GM12878 (cell line): ENCODE results near the gene TMEM98. TPM values are rescaled to one million over a fixed set of nuclear protein-coding genes. Genes with fewer than 3 reads are reported as not detected.

ENCODE experiments used
- ATAC-seq: fragments of 200-7000 bp; cut with Tn5 transposase; 3 replicates; pipeline ENCODE4 v1.9.1; 2020; ENCODE audit warnings: mild to moderate bottlenecking, moderate library complexity
- BruUV-seq: library from RNA; stranded (reverse); fragments of 400-500 nt; replicated peaks from 2 replicates; lab custom pipeline; 2021; lab: Mats Ljungman, UMichigan
- CTCF ChIA-PET: fragments of 300-600 bp; sonication (Branson Sonifier 250); formaldehyde crosslinking; extraction: SDS; loops from one replicate; lab custom pipeline; 2021; ENCODE audit warnings: inconsistent platforms; lab: Yijun Ruan, JAX
- POLR2A ChIA-PET: fragments of 350-600 bp; formaldehyde crosslinking; extraction: SDS; loops from one replicate; lab custom pipeline; 2021; ENCODE audit warnings: inconsistent platforms; lab: Charles Lee
- RAD21 ChIA-PET: fragments of 300-600 bp; sonication (Branson Sonifier 250); formaldehyde crosslinking; loops from one replicate; lab custom pipeline; 2023; ENCODE audit warnings: antibody characterized with exemption; ENCODE audit not compliant: unreplicated experiment; lab: Charles Lee
- SMC1A ChIA-PET: fragments of 300-600 bp; sonication (Branson Sonifier 250); formaldehyde crosslinking; loops from one replicate; lab custom pipeline; 2023; ENCODE audit not compliant: unreplicated experiment, uncharacterized antibody; lab: Charles Lee
- DNase-seq: peaks from one replicate; pipeline ENCODE4 v3.0.0-alpha.2; 2011; ENCODE audit warnings: low read depth, low spot score
- FAIRE-seq: peaks from 3 replicates; lab custom pipeline; 2011; peaks lifted over from hg19 to GRCh38; lab: Jason Lieb, UNC
- H2AFZ ChIP-seq: 2 replicates; pipeline ENCODE4 v1.6.0; 2011; ENCODE audit warnings: low read depth, low read length, control low read depth; ENCODE audit not compliant: control insufficient read depth
- H3K27ac ChIP-seq: 2 replicates; pipeline ENCODE4 v1.5.1; 2011; ENCODE audit warnings: control low read depth; ENCODE audit not compliant: control insufficient read depth, insufficient read depth
- H3K27me3 ChIP-seq, 2 experiments: replicated peaks in 1 of 2; 2 replicates each; pipeline versions ENCODE4 v1.6.0 to v1.6.1; 2011; ENCODE audit warnings: low read length in 1 of 2; ENCODE audit not compliant: control insufficient read depth in 2 of 2, insufficient read depth in 2 of 2
- H3K36me3 ChIP-seq, 2 experiments: 2 replicates each; pipeline ENCODE4 v1.5.1; 2011; ENCODE audit warnings: low read length in 1 of 2; ENCODE audit not compliant: control insufficient read depth in 2 of 2, insufficient read depth in 2 of 2
- H3K4me1 ChIP-seq: 2 replicates; pipeline ENCODE4 v1.6.1; 2011; ENCODE audit warnings: mild to moderate bottlenecking, low read length, moderate library complexity, mixed read lengths; ENCODE audit not compliant: control insufficient read depth, insufficient read depth
- H3K4me2 ChIP-seq: 2 replicates; pipeline ENCODE4 v1.6.0; 2011; ENCODE audit warnings: control low read depth; ENCODE audit not compliant: control insufficient read depth, insufficient read depth
- H3K4me3 ChIP-seq: fragments of 200-600 bp; sonication (generic); 2 replicates; pipeline ENCODE4 v1.5.1; 2016
- H3K79me2 ChIP-seq: 2 replicates; pipeline ENCODE4 v1.6.0; 2011; ENCODE audit warnings: low read length; ENCODE audit not compliant: control insufficient read depth, insufficient read depth
- H3K9ac ChIP-seq: 2 replicates; pipeline ENCODE4 v1.8.0; 2011; ENCODE audit warnings: low read length, control low read depth, mixed read lengths; ENCODE audit not compliant: control insufficient read depth, insufficient read depth
- H3K9me3 ChIP-seq: replicated peaks from 3 replicates; pipeline ENCODE4 v1.5.1; 2011; ENCODE audit warnings: mild to moderate bottlenecking, low read length; ENCODE audit not compliant: control insufficient read depth, insufficient read depth
- H4K20me1 ChIP-seq: 2 replicates; pipeline ENCODE4 v1.6.0; 2011; ENCODE audit not compliant: control insufficient read depth, insufficient read depth
- ASH2L ChIP-seq: fragments of 300-600, 200-600 bp; sonication (generic); IDR thresholded peaks from 2 replicates; pipeline ENCODE4 v1.6.1; 2017; ENCODE audit warnings: low read depth, mild to moderate bottlenecking, borderline replicate concordance
- ATF7 ChIP-seq: fragments of 450-650 bp; IDR thresholded peaks from 2 replicates; pipeline ENCODE4 v1.6.1; 2016; ENCODE audit warnings: low read depth, mild to moderate bottlenecking
- CREM ChIP-seq: IDR thresholded peaks from 2 replicates; pipeline ENCODE4 v1.6.1; 2014; ENCODE audit warnings: antibody characterized with exemption, low read depth
- EP300 ChIP-seq, 2 experiments: fragments of 150-350 bp in 1 of 2; IDR thresholded peaks; 2 replicates each; pipeline ENCODE4 v1.6.1; 2011 to 2012; ENCODE audit warnings: low read depth in 2 of 2, low read length in 2 of 2, borderline replicate concordance in 1 of 2, improper control_type of control experiment in 1 of 2, inconsistent platforms in 1 of 2; ENCODE audit not compliant: control insufficient read depth in 1 of 2
- ESRRA ChIP-seq: IDR thresholded peaks from 2 replicates; pipeline ENCODE4 v1.6.1; 2012; ENCODE audit warnings: mild to moderate bottlenecking, low read length, improper control_type of control experiment
- HCFC1 ChIP-seq: fragments of 150-350 bp; IDR thresholded peaks from 2 replicates; pipeline ENCODE4 v1.6.1; 2014; ENCODE audit warnings: low read length
- HDAC2 ChIP-seq: fragments of 200-600 bp; sonication (generic); IDR thresholded peaks from 2 replicates; pipeline ENCODE4 v1.6.1; 2017
- HSF1 ChIP-seq: fragments of 150-350 bp; IDR thresholded peaks from 2 replicates; pipeline ENCODE4 v1.6.1; 2014; ENCODE audit warnings: mild to moderate bottlenecking, low read depth, low read length
- LARP7 ChIP-seq: fragments of 450-650 bp; IDR thresholded peaks from 2 replicates; pipeline ENCODE4 v1.6.1; 2017; ENCODE audit warnings: mild to moderate bottlenecking
- MEF2A ChIP-seq: IDR thresholded peaks from 2 replicates; pipeline ENCODE4 v1.6.1; 2011; ENCODE audit warnings: low read depth, mild to moderate bottlenecking, low read length, moderate library complexity; ENCODE audit not compliant: insufficient read depth
- MXI1 ChIP-seq: fragments of 150-350 bp; IDR thresholded peaks from 2 replicates; pipeline ENCODE4 v1.6.1; 2011; ENCODE audit warnings: low read depth, mild to moderate bottlenecking, inconsistent platforms, low read length, improper control_type of control experiment
- NRF1 ChIP-seq: conservative IDR thresholded peaks from 2 replicates; pipeline ENCODE4 v1.6.1; 2011; ENCODE audit warnings: mild to moderate bottlenecking, low read depth, low read length, improper control_type of control experiment
- PAX8 ChIP-seq: fragments of 450-650 bp; IDR thresholded peaks from 2 replicates; pipeline ENCODE4 v1.6.1; 2017; ENCODE audit warnings: mild to moderate bottlenecking, moderate library complexity
- PKNOX1 ChIP-seq: fragments of 450-650 bp; IDR thresholded peaks from 2 replicates; pipeline ENCODE4 v1.6.1; 2016; ENCODE audit warnings: mild to moderate bottlenecking
- RCOR1 ChIP-seq: conservative IDR thresholded peaks from 2 replicates; pipeline ENCODE4 v1.6.1; 2012; ENCODE audit warnings: low read depth, low read length, improper control_type of control experiment
- SMC3 ChIP-seq: IDR thresholded peaks from 2 replicates; pipeline ENCODE4 v1.6.1; 2011; ENCODE audit warnings: low read length, improper control_type of control experiment, borderline replicate concordance
- WGBS: methylation state at CpG from one replicate; pipeline ENCODE4 v1.1.6; 2016; ENCODE audit warnings: low lambda C conversion rate; ENCODE audit not compliant: insufficient replicate concordance, insufficient coverage; ENCODE audit errors: missing lambda C conversion rate; 5-methylcytosine and 5-hydroxymethylcytosine counted together
- in situ Hi-C: fragments of 300-500 bp; cut with MboI; formaldehyde crosslinking; loops from 9 replicates; pipeline ENCODE4 v1.14.3; 2018; ENCODE audit warnings: mixed read lengths
- intact Hi-C: fragments of 100-400 bp; cut with micrococcal nuclease; formaldehyde crosslinking; loops from one replicate; pipeline ENCODE4 v1.14.2; 2022; ENCODE audit not compliant: unreplicated experiment
- polyA plus RNA-seq, 11 experiments: library from polyadenylated mRNA; depleted of rRNA in 4 of 11; unstranded in 6 of 11; stranded (reverse) in 5 of 11; fragments of >200 nt; fragmentation: Nextera tagmentation in 4 of 11; fragmentation: Illumina TruSeq in 1 of 11; extraction: Ambion mirVana in 4 of 11; extraction: Trizol in 1 of 11; gene quantifications; 1 replicate in 1 of 11; 2 replicates in 10 of 11; pipeline versions ENCODE4 v1.2.1 to v1.2.3, GENCODE V29; 2011 to 2016; ENCODE audit warnings: inconsistent platforms in 2 of 11, missing spikeins in 2 of 11, low read depth in 1 of 11
- total RNA-seq, 4 experiments: library from RNA; depleted of rRNA in 3 of 4; stranded (reverse); fragments of >200 nt in 3 of 4; fragmentation: Illumina TruSeq in 1 of 4; extraction: Trizol in 1 of 4; gene quantifications; 2 replicates each; pipeline versions ENCODE4 v1.2.1 to v1.2.3, GENCODE V29; 2013 to 2021
- TF ChIP-seq, protein P1 (sequence below): fragments of 450-650 bp; IDR thresholded peaks from 2 replicates; pipeline ENCODE4 v1.6.1; 2017; ENCODE audit warnings: low read depth, mild to moderate bottlenecking, moderate library complexity
- TF ChIP-seq, protein P2 (sequence below): fragments of 450-650 bp; IDR thresholded peaks from 2 replicates; pipeline ENCODE4 v1.6.1; 2016; ENCODE audit warnings: mild to moderate bottlenecking

TMEM98 gene
- total and polyA plus RNA-seq, 10 of the 15 experiments (the other 5 are each of a cell fraction or from before 2014, with no cell fraction given), result 0.04 to 0.73 (median 0.13) TPM; not detected in 3

- WGBS, result 83% methylated on average over 3 of the region's 3 CpGs
- Histone ChIP-seq H3K79me2 (peaks cover 8% of the 10 kb centered on the region), H4K20me1 (no peaks in the 10 kb centered on the region; the same call in 1 of the 2 replicates), H3K27me3 (no peaks in the 10 kb centered on the region), H3K4me1 (no peaks in the 10 kb centered on the region), H3K36me3 (no peaks in the 10 kb centered on the region), H3K9ac (no peak overlapping the region), H3K9me3 (no peaks in the 10 kb centered on the region), H2AFZ (no peak overlapping the region), H3K27ac (no peak overlapping the region), H3K4me3 (no peak overlapping the region), H3K4me2 (no peak overlapping the region)
- SMC1A ChIA-PET, result interaction anchor here (0.5 to 14.6 kb wide), 19 partner anchors 11 to 393 kb away, joined by 3 to 248 read pairs (median 7); a partner anchor contains a TSS
- in situ Hi-C loops, result no loop called here
- intact Hi-C loops, result loop anchor here (5.0 kb wide), 1 partner anchor 396 kb away; no protein-coding TSS in a partner anchor
- FAIRE-seq, result no peak
- no peak for TF ChIP-seq ASH2L
- no peak for TF ChIP-seq MEF2A
- TF ChIP-seq ATF7, result no peak
- no peak for TF ChIP-seq LARP7
- no peak for TF ChIP-seq MXI1
- TF ChIP-seq, protein P1, sequence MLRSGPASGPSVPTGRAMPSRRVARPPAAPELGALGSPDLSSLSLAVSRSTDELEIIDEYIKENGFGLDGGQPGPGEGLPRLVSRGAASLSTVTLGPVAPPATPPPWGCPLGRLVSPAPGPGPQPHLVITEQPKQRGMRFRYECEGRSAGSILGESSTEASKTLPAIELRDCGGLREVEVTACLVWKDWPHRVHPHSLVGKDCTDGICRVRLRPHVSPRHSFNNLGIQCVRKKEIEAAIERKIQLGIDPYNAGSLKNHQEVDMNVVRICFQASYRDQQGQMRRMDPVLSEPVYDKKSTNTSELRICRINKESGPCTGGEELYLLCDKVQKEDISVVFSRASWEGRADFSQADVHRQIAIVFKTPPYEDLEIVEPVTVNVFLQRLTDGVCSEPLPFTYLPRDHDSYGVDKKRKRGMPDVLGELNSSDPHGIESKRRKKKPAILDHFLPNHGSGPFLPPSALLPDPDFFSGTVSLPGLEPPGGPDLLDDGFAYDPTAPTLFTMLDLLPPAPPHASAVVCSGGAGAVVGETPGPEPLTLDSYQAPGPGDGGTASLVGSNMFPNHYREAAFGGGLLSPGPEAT, result no peak
- TF ChIP-seq ESRRA, result no peak
- TF ChIP-seq CREM, result no peak
- no peak for TF ChIP-seq EP300 (IDR thresholded peaks at IDR 0.05; ENCODE audit: borderline replicate concordance in 1 of 2, control insufficient read depth in 1 of 2, low read depth in 2 of 2, low read length in 2 of 2)
- TF ChIP-seq HDAC2, result no peak
- no peak for TF ChIP-seq HSF1
- no peak for TF ChIP-seq SMC3
- no peak for TF ChIP-seq PAX8
- no peak for TF ChIP-seq RCOR1
- TF ChIP-seq, protein P2, sequence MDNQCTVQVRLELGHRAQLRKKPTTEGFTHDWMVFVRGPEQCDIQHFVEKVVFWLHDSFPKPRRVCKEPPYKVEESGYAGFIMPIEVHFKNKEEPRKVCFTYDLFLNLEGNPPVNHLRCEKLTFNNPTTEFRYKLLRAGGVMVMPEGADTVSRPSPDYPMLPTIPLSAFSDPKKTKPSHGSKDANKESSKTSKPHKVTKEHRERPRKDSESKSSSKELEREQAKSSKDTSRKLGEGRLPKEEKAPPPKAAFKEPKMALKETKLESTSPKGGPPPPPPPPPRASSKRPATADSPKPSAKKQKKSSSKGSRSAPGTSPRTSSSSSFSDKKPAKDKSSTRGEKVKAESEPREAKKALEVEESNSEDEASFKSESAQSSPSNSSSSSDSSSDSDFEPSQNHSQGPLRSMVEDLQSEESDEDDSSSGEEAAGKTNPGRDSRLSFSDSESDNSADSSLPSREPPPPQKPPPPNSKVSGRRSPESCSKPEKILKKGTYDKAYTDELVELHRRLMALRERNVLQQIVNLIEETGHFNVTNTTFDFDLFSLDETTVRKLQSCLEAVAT, result no peak
- TF ChIP-seq NRF1, result no peak
- no peak for TF ChIP-seq HCFC1
- no peak for TF ChIP-seq PKNOX1
- POLR2A ChIA-PET, result interaction anchor here (0.7 to 4.6 kb wide), 6 partner anchors 32 to 98 kb away, joined by 3 to 36 read pairs (median 8); no protein-coding TSS in a partner anchor
- CTCF ChIA-PET, result interaction anchor here (0.6 to 13.7 kb wide), 24 partner anchors 9 to 738 kb away, joined by 3 to 335 read pairs (median 16); partner anchors contain the start of gene PSMD11
- RAD21 ChIA-PET, result interaction anchor here (0.7 to 8.2 kb wide), 21 partner anchors 18 to 393 kb away, joined by 3 to 198 read pairs (median 8); partner anchors contain the start of gene CDK5R1
- no peak for DNase-seq
- BruUV-seq, result no TSS peak
- no peak for ATAC-seq
Observed at GRCh38 chr17:32878211-32878610, 49.7 kb upstream of the TMEM98 start.
